Measurements from ENCODE around the gene EPHB2.
A peak's percentile ranks its signal among the peaks of the same experiment; 100 is the strongest.

Gene EPHB2

GRCh38 chr1:22722901-22723550 is 12.4 kb downstream of the EPHB2 start:
- DNase-seq, result no peak

GRCh38 chr1:22727873-22728272 is 17.2 kb downstream of the EPHB2 start:
- DNase-seq, result no peak

GRCh38 chr1:22728751-22729399 is 18.2 kb downstream of the EPHB2 start:
- no peak for DNase-seq

- no peak for DNase-seq
Measured at GRCh38 chr1:22729400-22729773, 18.7 kb downstream of the EPHB2 start.

- DNase-seq, result no peak
Measured at GRCh38 chr1:22729912-22730311, 19.3 kb downstream of the EPHB2 start.

GRCh38 chr1:22731924-22732720 is 21.5 kb downstream of the EPHB2 start:
- peak; percentile 36 to 44 for DNase-seq

- no peak for DNase-seq
Measured at GRCh38 chr1:22733643-22734042, 23.0 kb downstream of the EPHB2 start.

- DNase-seq, result no peak
Measured at GRCh38 chr1:22736501-22737080, 26.0 kb downstream of the EPHB2 start.

GRCh38 chr1:22737374-22738068 is 26.9 kb downstream of the EPHB2 start:
- DNase-seq, result no peak

GRCh38 chr1:22738069-22738435 is 27.4 kb downstream of the EPHB2 start:
- no peak for DNase-seq

- DNase-seq, result no peak
Measured at GRCh38 chr1:22738522-22738921, 27.9 kb downstream of the EPHB2 start.

GRCh38 chr1:22739648-22740385 is 29.2 kb downstream of the EPHB2 start:
- no peak for DNase-seq

GRCh38 chr1:22741118-22741517 is 30.5 kb downstream of the EPHB2 start:
- no peak for DNase-seq

GRCh38 chr1:22745669-22746585 is 35.3 kb downstream of the EPHB2 start:
- DNase-seq, result peak; percentile 22 to 27

- DNase-seq, result no peak
Measured at GRCh38 chr1:22747021-22747734, 36.5 kb downstream of the EPHB2 start.

GRCh38 chr1:22747735-22748073 is 37.1 kb downstream of the EPHB2 start:
- no peak for DNase-seq

- no peak for DNase-seq
Measured at GRCh38 chr1:22749503-22749902, 38.9 kb downstream of the EPHB2 start.

- peak; percentile 50 to 60 for DNase-seq
Measured at GRCh38 chr1:22749919-22750684, 39.5 kb downstream of the EPHB2 start.

GRCh38 chr1:22750685-22751051 is 40.0 kb downstream of the EPHB2 start:
- DNase-seq, result no peak

- no peak for DNase-seq
Measured at GRCh38 chr1:22751124-22751531, 40.5 kb downstream of the EPHB2 start.

Data from Kasumi-1 (cell line).